GM23248 (cell line): ENCODE data around the gene MPG. TPM values are rescaled to one million over a fixed set of nuclear protein-coding genes. Genes with fewer than 3 reads are reported as not detected.
"Not testable (repeated sequence)": the region's sequence is repeated elsewhere in the genome, so short reads cannot be mapped to it uniquely, and the experiment has no call there.

Experiments
- DNase-seq: peaks from one replicate; pipeline ENCODE4 v3.0.0-alpha.2; 2015
- H2AFZ ChIP-seq: fragments of 200-600 bp; sonication (generic); 2 replicates; pipeline ENCODE4 v1.6.1; 2016; ENCODE audit warnings: antibody characterized with exemption
- H3F3A ChIP-seq: fragments of 200-600 bp; sonication (generic); 2 replicates; pipeline ENCODE4 v1.6.1; 2016; ENCODE audit warnings: mild to moderate bottlenecking, antibody characterized with exemption, mixed run types; ENCODE audit not compliant: insufficient read depth
- H3K27ac ChIP-seq: fragments of 200-600 bp; sonication (generic); 2 replicates; pipeline ENCODE4 v1.5.1; 2016; ENCODE audit warnings: mild to moderate bottlenecking
- H3K27me3 ChIP-seq: fragments of 200-600 bp; sonication (generic); replicated peaks from 2 replicates; pipeline ENCODE4 v1.6.1; 2016; ENCODE audit warnings: mild to moderate bottlenecking; ENCODE audit not compliant: insufficient read depth
- H3K36me3 ChIP-seq: fragments of 200-600 bp; sonication (generic); 2 replicates; pipeline ENCODE4 v1.6.1; 2016; ENCODE audit warnings: low read depth, mild to moderate bottlenecking
- H3K4me1 ChIP-seq: fragments of 200-600 bp; sonication (generic); 2 replicates; pipeline ENCODE4 v1.6.1; 2016; ENCODE audit warnings: mild to moderate bottlenecking; ENCODE audit not compliant: insufficient read depth
- H3K4me2 ChIP-seq: fragments of 200-600 bp; sonication (generic); one replicate; pipeline ENCODE4 v1.6.1; 2016; ENCODE audit warnings: mild to moderate bottlenecking; ENCODE audit not compliant: unreplicated experiment
- H3K4me3 ChIP-seq: fragments of 200-600 bp; sonication (generic); 2 replicates; pipeline ENCODE4 v1.5.1; 2016; ENCODE audit warnings: mild to moderate bottlenecking
- H3K79me2 ChIP-seq: fragments of 200-600 bp; sonication (generic); 2 replicates; pipeline ENCODE4 v1.6.1; 2016; ENCODE audit warnings: mild to moderate bottlenecking; ENCODE audit not compliant: insufficient read depth
- H3K9ac ChIP-seq: fragments of 200-600 bp; sonication (generic); 2 replicates; pipeline ENCODE4 v1.6.1; 2016; ENCODE audit warnings: mild to moderate bottlenecking
- H3K9me2 ChIP-seq: fragments of 200-600 bp; sonication (generic); 2 replicates; pipeline ENCODE4 v1.6.1; 2016; ENCODE audit warnings: mixed run types, mild to moderate bottlenecking, moderate library complexity; ENCODE audit not compliant: insufficient read depth
- H3K9me3 ChIP-seq: fragments of 200-600 bp; sonication (generic); one replicate; pipeline ENCODE4 v1.6.1; 2017; ENCODE audit warnings: low read depth
- H4K20me1 ChIP-seq: fragments of 200-600 bp; sonication (generic); 2 replicates; pipeline ENCODE4 v1.6.0; 2016; ENCODE audit not compliant: insufficient read depth
- EZH2 ChIP-seq: fragments of 200-600 bp; sonication (generic); IDR thresholded peaks from 2 replicates; pipeline ENCODE4 v1.6.1; 2018; ENCODE audit warnings: antibody characterized with exemption, mild to moderate bottlenecking; ENCODE audit not compliant: insufficient read depth, poor library complexity, severe bottlenecking
- EZH2phosphoT487 ChIP-seq: fragments of 200-600 bp; sonication (generic); IDR thresholded peaks from 2 replicates; pipeline ENCODE4 v1.6.1; 2018; ENCODE audit warnings: antibody characterized with exemption, moderate library complexity, mild to moderate bottlenecking, low read depth; ENCODE audit not compliant: insufficient read depth
- WGBS, 2 experiments: methylation state at CpG; one replicate each; pipeline ENCODE4 v1.1.6; 2015 to 2017; ENCODE audit warnings: low lambda C conversion rate in 2 of 2, low coverage in 1 of 2; ENCODE audit errors: missing lambda C conversion rate in 2 of 2; 5-methylcytosine and 5-hydroxymethylcytosine counted together
- in situ Hi-C: fragments of 300-500 bp; cut with MboI; formaldehyde crosslinking; loops from 2 replicates; pipeline ENCODE4 v1.15.0; 2020
- polyA plus RNA-seq: library from polyadenylated mRNA; unstranded; fragments of >200 nt; fragmentation: Nextera tagmentation; extraction: Ambion mirVana; gene quantifications from 2 replicates; pipeline ENCODE4 v1.2.1, GENCODE V29; 2016
- total RNA-seq: library from RNA; depleted of rRNA; stranded (reverse); fragments of >200 nt; shearing (Covaris generic); gene quantifications from 2 replicates; pipeline ENCODE4 v1.2.3, GENCODE V29; 2014

MPG gene
- total and polyA plus RNA-seq, 2 experiments from 2014 or later: 134 to 222 TPM

DNA sequence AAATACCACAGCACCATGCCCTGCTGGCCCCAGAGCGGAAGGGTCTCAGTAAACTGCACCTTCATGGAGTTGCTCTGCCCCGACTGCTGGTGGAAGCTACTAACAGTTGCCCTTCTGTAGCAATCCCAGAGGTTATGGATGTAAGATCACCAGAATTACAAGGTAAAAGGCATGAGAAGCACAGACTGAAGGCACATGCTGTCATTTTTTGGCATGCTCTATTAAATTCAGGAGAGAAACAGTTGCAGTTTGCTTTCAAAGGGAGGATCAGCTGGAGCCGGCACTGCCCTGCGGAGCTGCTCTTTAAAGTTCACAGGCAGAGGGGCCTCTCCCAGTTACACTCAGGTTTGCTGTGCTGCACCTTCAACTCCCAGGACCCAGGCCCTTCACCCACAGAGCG lies 41.3 kb downstream of the MPG start:
- 97 to 99% methylated on average over 5 of the region's 5 CpGs for WGBS, 2 experiments
- DNase-seq: no peak
- Histone ChIP-seq H3K36me3 (peaks cover 3% of the 10 kb centered on the region; the same call in 1 of the 2 replicates), H4K20me1 (no peaks in the 10 kb centered on the region), H3F3A (peaks cover 4% of the 10 kb centered on the region; the same call in 1 of the 2 replicates), H3K4me2 (no peak overlapping the region), H3K4me3 (no peak overlapping the region), H2AFZ (no peak overlapping the region), H3K27me3 (no peaks in the 10 kb centered on the region), H3K27ac (no peak overlapping the region), H3K9me2 (no peaks in the 10 kb centered on the region), H3K79me2 (peaks cover 15% of the 10 kb centered on the region; the same call in 1 of the 2 replicates), H3K9ac (no peak overlapping the region), H3K9me3 (no peaks in the 10 kb centered on the region), H3K4me1 (no peaks in the 10 kb centered on the region)
- no peak for TF ChIP-seq EZH2phosphoT487
- no peak for TF ChIP-seq EZH2
- in situ Hi-C loops: no loop called here

DNA sequence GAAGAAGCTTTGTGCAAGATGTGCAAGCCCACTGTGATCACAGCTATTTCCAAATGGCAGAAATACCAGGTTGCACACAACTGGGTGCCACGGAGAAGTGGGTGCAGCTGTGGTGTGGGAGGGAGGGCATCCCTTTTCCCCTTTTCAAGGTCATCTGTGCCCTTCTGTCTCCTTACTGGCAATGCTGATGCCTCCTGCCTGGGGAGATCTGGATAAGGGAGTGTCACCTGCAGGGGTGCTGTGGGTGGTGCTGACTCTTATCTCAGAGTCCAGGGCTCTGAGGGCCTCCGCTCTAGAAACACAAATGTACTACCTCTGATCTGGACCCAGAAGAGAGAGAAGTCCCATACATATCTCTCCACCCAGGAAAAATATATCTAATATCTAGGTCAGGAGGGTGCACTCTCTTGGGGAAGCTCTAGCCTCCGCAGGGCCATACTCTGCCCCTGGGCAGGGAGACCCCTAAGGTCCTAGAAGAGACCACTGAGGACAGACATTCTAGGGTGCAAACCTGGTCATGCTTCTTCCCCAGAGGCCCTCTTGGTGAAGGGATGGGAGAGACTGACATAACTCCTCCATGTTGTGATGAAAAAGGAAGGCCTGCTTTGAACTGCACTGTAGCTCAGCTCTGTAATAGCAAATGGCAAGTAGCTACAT lies 41.9 kb downstream of the MPG start:
- no peaks in the 10 kb centered on the region for H4K20me1 ChIP-seq
- no peaks in the 10 kb centered on the region for H3K9me3 ChIP-seq
- H3K4me3 ChIP-seq: no peak overlapping the region
- TF ChIP-seq EZH2phosphoT487: no peak
- no peak for TF ChIP-seq EZH2
- no peak overlapping the region for H3K9ac ChIP-seq
- H3K9me2 ChIP-seq: no peaks in the 10 kb centered on the region
- H3K27me3 ChIP-seq: no peaks in the 10 kb centered on the region
- no peaks in the 10 kb centered on the region for H3F3A ChIP-seq
- no peak overlapping the region for H3K4me2 ChIP-seq
- DNase-seq: no peak
- in situ Hi-C loops: no loop called here
- peaks cover 15% of the 10 kb centered on the region; the same call in 1 of the 2 replicates for H3K79me2 ChIP-seq
- H2AFZ ChIP-seq: no peak overlapping the region
- peaks cover 3% of the 10 kb centered on the region; the same call in 1 of the 2 replicates for H3K36me3 ChIP-seq
- no peak overlapping the region for H3K27ac ChIP-seq
- 93 to 100% methylated on average over 3 of the region's 3 CpGs for WGBS, 2 experiments
- no peaks in the 10 kb centered on the region for H3K4me1 ChIP-seq

DNA sequence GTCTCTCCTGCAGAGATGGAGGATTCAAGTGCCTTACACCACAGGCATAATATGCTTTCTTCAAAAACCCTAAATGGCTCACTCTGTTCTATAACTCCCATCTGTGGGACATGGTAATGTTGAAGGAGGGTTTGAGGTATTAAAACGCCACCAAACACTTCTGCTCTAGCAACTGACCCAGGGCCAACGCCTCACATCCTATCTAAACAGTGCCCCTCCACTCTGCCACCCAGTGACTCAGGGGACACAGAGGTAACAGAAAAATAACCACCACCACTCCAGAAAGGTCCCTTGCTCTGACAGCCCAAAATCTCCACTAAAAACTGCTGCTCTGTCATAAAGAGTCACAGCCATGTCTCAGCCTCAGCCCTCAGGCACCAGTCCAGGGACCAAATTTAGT lies 42.7 kb downstream of the MPG start:
- Histone ChIP-seq H3K9me2 (no peaks in the 10 kb centered on the region), H3K36me3 (peaks cover 3% of the 10 kb centered on the region; the same call in 1 of the 2 replicates), H4K20me1 (no peaks in the 10 kb centered on the region), H3K4me2 (no peak overlapping the region), H3K9ac (no peak overlapping the region), H3K27me3 (no peaks in the 10 kb centered on the region), H3K79me2 (peaks cover 15% of the 10 kb centered on the region; the same call in 1 of the 2 replicates), H3K27ac (no peak overlapping the region), H3K4me3 (no peak overlapping the region), H3K4me1 (no peaks in the 10 kb centered on the region), H2AFZ (no peak overlapping the region), H3F3A (no peaks in the 10 kb centered on the region), H3K9me3 (no peaks in the 10 kb centered on the region)
- no peak for TF ChIP-seq EZH2phosphoT487
- TF ChIP-seq EZH2: no peak
- DNase-seq: no peak
- in situ Hi-C loops: no loop called here
- 82 to 93% methylated on average over 2 of the region's 2 CpGs for WGBS, 2 experiments

DNA sequence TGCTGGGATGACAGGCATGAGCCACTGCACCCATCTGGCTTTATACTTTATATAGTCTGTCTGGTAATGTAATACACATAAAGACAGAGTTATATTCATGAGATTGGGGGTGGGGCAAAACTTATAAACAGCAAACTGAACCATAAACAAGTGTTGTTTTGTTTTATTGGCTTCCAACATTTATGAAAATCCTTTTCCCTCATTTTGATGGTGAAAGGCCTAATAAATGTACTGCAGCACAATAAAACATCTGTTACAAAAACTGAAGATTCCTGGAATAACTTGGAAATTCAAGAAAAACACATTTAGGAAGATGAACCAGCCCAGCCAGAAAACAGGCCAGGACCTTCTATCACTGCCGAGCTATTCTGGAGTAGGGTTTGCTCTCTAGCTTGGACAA lies 44.3 kb downstream of the MPG start:
- no peaks in the 10 kb centered on the region for H3K9me2 ChIP-seq
- in situ Hi-C loops: no loop called here
- H3K9ac ChIP-seq: no peak overlapping the region
- TF ChIP-seq EZH2 (no peak), EZH2phosphoT487 (no peak)
- peaks cover 15% of the 10 kb centered on the region; the same call in 1 of the 2 replicates for H3K79me2 ChIP-seq
- H3K27me3 ChIP-seq: no peaks in the 10 kb centered on the region
- H3K9me3 ChIP-seq: no peaks in the 10 kb centered on the region
- no peak overlapping the region for H3K27ac ChIP-seq
- 89 to 100% methylated on average over 1 of the region's 1 CpG for WGBS, 2 experiments
- H2AFZ ChIP-seq: no peak overlapping the region
- H3K36me3 ChIP-seq: peaks cover 3% of the 10 kb centered on the region; the same call in 1 of the 2 replicates
- DNase-seq: no peak
- no peaks in the 10 kb centered on the region for H3K4me1 ChIP-seq
- no peaks in the 10 kb centered on the region for H3F3A ChIP-seq
- no peak overlapping the region for H3K4me3 ChIP-seq
- H4K20me1 ChIP-seq: no peaks in the 10 kb centered on the region
- no peak overlapping the region for H3K4me2 ChIP-seq

DNA sequence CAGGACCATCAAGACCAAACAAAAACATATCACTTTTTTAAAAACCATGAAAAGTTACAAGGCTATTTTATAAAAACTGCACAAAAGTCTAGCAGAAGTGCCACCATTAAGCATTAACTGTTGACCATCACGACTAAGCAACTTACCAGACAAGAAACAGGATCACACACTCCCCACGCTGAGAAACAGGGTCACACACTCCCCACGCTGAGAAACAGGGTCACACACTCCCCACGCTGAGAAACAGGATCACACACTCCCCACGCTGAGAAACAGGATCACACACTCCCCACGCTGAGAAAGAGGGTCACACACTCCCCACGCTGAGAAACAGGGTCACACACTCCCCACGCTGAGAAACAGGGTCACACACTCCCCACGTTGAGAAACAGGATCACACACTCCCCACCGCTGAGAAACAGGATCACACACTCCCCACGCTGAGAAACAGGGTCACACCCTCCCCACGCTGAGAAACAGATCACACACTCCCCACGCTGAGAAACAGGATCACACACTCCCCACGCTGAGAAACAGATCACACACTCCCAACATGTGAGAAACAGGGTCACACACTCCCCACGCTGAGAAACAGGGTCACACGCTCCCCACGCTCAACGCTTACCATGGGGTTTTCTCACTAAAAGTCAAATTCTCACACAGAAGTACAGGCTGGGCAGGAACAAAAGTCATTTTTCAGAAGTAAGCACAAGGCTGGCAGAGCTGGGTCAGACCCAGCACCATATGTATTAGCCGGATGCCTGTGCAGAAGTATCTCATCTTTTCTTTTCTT lies 45.7 kb downstream of the MPG start:
- H4K20me1 ChIP-seq, H3K9me3 ChIP-seq, DNase-seq, H3K27me3 ChIP-seq, H3K9me2 ChIP-seq, H3K4me1 ChIP-seq, H3K4me2 ChIP-seq, H3F3A ChIP-seq, in situ Hi-C loops, H2AFZ ChIP-seq, H3K9ac ChIP-seq, H3K36me3 ChIP-seq, H3K4me3 ChIP-seq, H3K27ac ChIP-seq: not testable (repeated sequence)
- WGBS, 2 experiments: 86 to 88% methylated on average over 10 to 18 of the region's 19 CpGs
- H3K79me2 ChIP-seq: peaks cover 24% of the 10 kb centered on the region
